Measurements from ENCODE around the gene SH3RF3.

DNA sequence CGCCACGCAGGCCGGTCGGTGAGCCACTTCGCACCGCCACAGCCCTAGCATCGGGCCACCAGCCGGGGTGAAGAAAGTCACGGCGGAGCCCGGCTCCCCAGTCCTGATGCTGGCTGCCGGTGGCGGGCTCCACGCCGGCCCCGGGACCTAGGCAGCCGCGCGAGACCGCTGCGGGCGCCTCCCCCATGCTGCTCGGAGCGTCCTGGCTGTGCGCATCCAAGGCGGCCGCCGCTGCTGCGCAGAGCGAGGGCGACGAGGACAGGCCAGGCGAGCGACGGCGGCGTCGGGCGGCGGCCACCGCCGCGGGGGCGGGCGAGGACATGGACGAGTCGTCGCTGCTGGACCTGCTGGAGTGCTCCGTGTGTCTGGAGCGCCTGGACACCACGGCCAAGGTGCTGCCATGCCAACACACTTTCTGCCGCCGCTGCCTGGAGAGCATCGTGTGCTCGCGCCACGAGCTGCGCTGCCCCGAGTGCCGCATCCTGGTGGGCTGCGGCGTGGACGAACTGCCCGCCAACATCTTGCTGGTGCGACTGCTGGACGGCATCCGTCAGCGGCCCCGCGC is 433 bp downstream of the SH3RF3 start:
- TF ChIP-seq, protein P1, sequence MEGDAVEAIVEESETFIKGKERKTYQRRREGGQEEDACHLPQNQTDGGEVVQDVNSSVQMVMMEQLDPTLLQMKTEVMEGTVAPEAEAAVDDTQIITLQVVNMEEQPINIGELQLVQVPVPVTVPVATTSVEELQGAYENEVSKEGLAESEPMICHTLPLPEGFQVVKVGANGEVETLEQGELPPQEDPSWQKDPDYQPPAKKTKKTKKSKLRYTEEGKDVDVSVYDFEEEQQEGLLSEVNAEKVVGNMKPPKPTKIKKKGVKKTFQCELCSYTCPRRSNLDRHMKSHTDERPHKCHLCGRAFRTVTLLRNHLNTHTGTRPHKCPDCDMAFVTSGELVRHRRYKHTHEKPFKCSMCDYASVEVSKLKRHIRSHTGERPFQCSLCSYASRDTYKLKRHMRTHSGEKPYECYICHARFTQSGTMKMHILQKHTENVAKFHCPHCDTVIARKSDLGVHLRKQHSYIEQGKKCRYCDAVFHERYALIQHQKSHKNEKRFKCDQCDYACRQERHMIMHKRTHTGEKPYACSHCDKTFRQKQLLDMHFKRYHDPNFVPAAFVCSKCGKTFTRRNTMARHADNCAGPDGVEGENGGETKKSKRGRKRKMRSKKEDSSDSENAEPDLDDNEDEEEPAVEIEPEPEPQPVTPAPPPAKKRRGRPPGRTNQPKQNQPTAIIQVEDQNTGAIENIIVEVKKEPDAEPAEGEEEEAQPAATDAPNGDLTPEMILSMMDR (IDR thresholded peaks at IDR 0.05 in 2 of 3, conservative IDR thresholded peaks at IDR 0.05 in 1 of 3; ENCODE audit: insufficient read depth in 2 of 3, low read depth in 1 of 3, low read length in 3 of 3), result no peak
- TF ChIP-seq MAZ (CRISPR knock-in tag; conservative IDR thresholded peaks at IDR 0.05 in 1 of 2, IDR thresholded peaks at IDR 0.05 in 1 of 2) (no peak), BCLAF1 (IDR thresholded peaks at IDR 0.05; ENCODE audit: borderline replicate concordance in 1 of 2, control insufficient read depth in 1 of 2, low read depth in 2 of 2, low read length in 1 of 2) (no peak)
- TF ChIP-seq, protein P2, sequence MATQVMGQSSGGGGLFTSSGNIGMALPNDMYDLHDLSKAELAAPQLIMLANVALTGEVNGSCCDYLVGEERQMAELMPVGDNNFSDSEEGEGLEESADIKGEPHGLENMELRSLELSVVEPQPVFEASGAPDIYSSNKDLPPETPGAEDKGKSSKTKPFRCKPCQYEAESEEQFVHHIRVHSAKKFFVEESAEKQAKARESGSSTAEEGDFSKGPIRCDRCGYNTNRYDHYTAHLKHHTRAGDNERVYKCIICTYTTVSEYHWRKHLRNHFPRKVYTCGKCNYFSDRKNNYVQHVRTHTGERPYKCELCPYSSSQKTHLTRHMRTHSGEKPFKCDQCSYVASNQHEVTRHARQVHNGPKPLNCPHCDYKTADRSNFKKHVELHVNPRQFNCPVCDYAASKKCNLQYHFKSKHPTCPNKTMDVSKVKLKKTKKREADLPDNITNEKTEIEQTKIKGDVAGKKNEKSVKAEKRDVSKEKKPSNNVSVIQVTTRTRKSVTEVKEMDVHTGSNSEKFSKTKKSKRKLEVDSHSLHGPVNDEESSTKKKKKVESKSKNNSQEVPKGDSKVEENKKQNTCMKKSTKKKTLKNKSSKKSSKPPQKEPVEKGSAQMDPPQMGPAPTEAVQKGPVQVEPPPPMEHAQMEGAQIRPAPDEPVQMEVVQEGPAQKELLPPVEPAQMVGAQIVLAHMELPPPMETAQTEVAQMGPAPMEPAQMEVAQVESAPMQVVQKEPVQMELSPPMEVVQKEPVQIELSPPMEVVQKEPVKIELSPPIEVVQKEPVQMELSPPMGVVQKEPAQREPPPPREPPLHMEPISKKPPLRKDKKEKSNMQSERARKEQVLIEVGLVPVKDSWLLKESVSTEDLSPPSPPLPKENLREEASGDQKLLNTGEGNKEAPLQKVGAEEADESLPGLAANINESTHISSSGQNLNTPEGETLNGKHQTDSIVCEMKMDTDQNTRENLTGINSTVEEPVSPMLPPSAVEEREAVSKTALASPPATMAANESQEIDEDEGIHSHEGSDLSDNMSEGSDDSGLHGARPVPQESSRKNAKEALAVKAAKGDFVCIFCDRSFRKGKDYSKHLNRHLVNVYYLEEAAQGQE (IDR thresholded peaks at IDR 0.05; ENCODE audit: borderline replicate concordance), result no peak
- TF ChIP-seq, protein P2 (CRISPR knock-in tag; IDR thresholded peaks at IDR 0.05; ENCODE audit: low read depth), result no peak
